CD4-positive, alpha-beta T cell (primary cell): ENCODE data around the gene CD82. TPM values are rescaled to one million over a fixed set of nuclear protein-coding genes. Genes with fewer than 3 reads are reported as not detected.

ENCODE experiments used
- ATAC-seq: fragments of 200-7000 bp; cut with Tn5 transposase; one replicate; pipeline ENCODE4 v1.10.0; 2022; ENCODE audit warnings: mild to moderate bottlenecking; ENCODE audit not compliant: poor library complexity
- CTCF ChIA-PET: fragments of 350-600 bp; sonication (Branson Sonifier 250); formaldehyde crosslinking; loops from one replicate; lab custom pipeline; 2021; ENCODE audit warnings: antibody characterized with exemption, inconsistent platforms; lab: Charles Lee
- POLR2A ChIA-PET: fragments of 350-600 bp; sonication (Branson Sonifier 250); formaldehyde crosslinking; loops from one replicate; lab custom pipeline; 2021; ENCODE audit warnings: antibody characterized with exemption, inconsistent platforms; lab: Charles Lee
- DNase-seq, 14 experiments: peaks; one replicate each; pipeline ENCODE4 v3.0.0-alpha.2; 2013 to 2020; ENCODE audit warnings: mixed read lengths in 2 of 14
- H3K27ac ChIP-seq, 2 donors: one replicate each; pipeline versions ENCODE4 v1.5.1 to v1.7.0; 2013; ENCODE audit warnings: low read length in 2 of 2, low read depth in 1 of 2, mild to moderate bottlenecking in 1 of 2
- H3K27me3 ChIP-seq, 2 experiments: 1 replicate in 1 of 2; 2 replicates in 1 of 2; pipeline versions ENCODE4 v1.6.1 to v1.7.0; 2013; ENCODE audit warnings: low read length in 2 of 2, control low read depth in 1 of 2, mild to moderate bottlenecking in 1 of 2, moderate library complexity in 1 of 2; ENCODE audit not compliant: insufficient read depth in 2 of 2, control insufficient read depth in 1 of 2
- H3K36me3 ChIP-seq: one replicate; pipeline ENCODE4 v1.6.1; 2013; ENCODE audit warnings: low read length, control low read depth; ENCODE audit not compliant: insufficient read depth
- H3K4me1 ChIP-seq: one replicate; pipeline ENCODE4 v1.6.1; 2013; ENCODE audit warnings: low read length, control low read depth; ENCODE audit not compliant: insufficient read depth
- H3K4me3 ChIP-seq: one replicate; pipeline ENCODE4 v1.5.1; 2013; ENCODE audit warnings: mild to moderate bottlenecking, low read length, moderate library complexity
- H3K9me3 ChIP-seq, 2 experiments: 1 replicate in 1 of 2; 2 replicates in 1 of 2; pipeline versions ENCODE4 v1.6.1 to v1.7.0; 2013; ENCODE audit warnings: low read length in 2 of 2, mild to moderate bottlenecking in 2 of 2, control low read depth in 1 of 2, moderate library complexity in 1 of 2; ENCODE audit not compliant: control insufficient read depth in 1 of 2, insufficient read depth in 1 of 2
- H3K27ac Mint-ChIP-seq: one replicate; pipeline ENCODE4 v1.8.0; 2020; ENCODE audit warnings: mixed read lengths
- H3K27me3 Mint-ChIP-seq: one replicate; pipeline ENCODE4 v1.8.0; 2021; ENCODE audit warnings: mixed read lengths
- H3K36me3 Mint-ChIP-seq: one replicate; pipeline ENCODE4 v1.8.0; 2021; ENCODE audit warnings: low read depth, mixed read lengths
- H3K4me1 Mint-ChIP-seq: one replicate; pipeline ENCODE4 v1.8.0; 2021; ENCODE audit warnings: low read depth, mixed read lengths
- H3K4me3 Mint-ChIP-seq: one replicate; pipeline ENCODE4 v1.8.0; 2020; ENCODE audit warnings: mild to moderate bottlenecking, mixed read lengths
- H3K9me3 Mint-ChIP-seq: one replicate; pipeline ENCODE4 v1.8.0; 2020; ENCODE audit warnings: mixed read lengths
- intact Hi-C, 2 experiments: fragments of 100-400 bp; cut with DNase I in 1 of 2; cut with micrococcal nuclease in 1 of 2; formaldehyde crosslinking; loops; one replicate each; pipeline versions ENCODE4 v1.15.1 to v1.9.0; 2023 to 2025; cut with DNase I, micrococcal nuclease
- total RNA-seq, 174 experiments: library from RNA in 2 of 174; stranded (reverse) in 2 of 174; gene quantifications; one replicate each; pipeline ENCODE4 v1.2.3 and lab custom pipeline; 2021 to 2026
- TF ChIP-seq, protein P1 (sequence below): fragments of 200-600 bp; IDR thresholded peaks from one replicate; pipeline ENCODE4 v1.8.0; 2022; ENCODE audit warnings: antibody characterized with exemption, mild to moderate bottlenecking

The CD82 gene
- total RNA-seq, 2 experiments from 2014 or later, result 33.8 to 37.3 TPM

DNA sequence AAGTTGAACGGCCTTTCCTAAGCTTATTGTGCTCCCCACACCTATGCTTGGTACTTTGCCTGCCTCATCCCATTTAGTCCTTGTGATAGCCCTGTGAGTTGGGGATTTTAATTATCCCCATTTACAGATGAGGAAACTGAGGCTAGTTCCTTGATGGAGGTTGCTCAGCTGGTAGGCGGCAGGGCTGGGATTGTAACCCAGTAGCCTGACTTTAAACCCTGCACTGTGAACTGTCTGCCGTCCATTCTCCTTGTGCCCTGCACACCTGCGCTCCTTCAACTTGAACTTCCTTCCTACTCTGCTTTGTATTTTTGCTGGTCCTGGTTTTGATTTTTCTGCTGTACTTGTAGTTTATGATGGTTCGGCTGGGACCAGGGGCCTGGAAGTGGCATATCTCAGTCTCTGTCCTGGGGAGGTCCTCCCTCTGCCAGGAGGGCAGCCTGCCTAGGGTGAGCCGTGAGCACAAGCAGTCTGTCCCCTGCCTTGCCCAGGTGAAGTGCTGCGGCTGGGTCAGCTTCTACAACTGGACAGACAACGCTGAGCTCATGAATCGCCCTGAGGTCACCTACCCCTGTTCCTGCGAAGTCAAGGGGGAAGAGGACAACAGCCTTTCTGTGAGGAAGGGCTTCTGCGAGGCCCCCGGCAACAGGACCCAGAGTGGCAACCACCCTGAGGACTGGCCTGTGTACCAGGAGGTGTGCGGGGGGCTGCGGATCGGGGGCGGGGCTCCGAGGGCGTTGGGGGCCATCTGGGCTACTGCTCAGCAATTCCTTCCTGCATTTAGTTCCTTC lies 52.4 kb downstream of the CD82 start:
- POLR2A ChIA-PET, result interaction anchor here (0.8 to 1.2 kb wide), 3 partner anchors 53 to 61 kb away, joined by 3 to 4 read pairs (median 3); no protein-coding TSS in a partner anchor

DNA sequence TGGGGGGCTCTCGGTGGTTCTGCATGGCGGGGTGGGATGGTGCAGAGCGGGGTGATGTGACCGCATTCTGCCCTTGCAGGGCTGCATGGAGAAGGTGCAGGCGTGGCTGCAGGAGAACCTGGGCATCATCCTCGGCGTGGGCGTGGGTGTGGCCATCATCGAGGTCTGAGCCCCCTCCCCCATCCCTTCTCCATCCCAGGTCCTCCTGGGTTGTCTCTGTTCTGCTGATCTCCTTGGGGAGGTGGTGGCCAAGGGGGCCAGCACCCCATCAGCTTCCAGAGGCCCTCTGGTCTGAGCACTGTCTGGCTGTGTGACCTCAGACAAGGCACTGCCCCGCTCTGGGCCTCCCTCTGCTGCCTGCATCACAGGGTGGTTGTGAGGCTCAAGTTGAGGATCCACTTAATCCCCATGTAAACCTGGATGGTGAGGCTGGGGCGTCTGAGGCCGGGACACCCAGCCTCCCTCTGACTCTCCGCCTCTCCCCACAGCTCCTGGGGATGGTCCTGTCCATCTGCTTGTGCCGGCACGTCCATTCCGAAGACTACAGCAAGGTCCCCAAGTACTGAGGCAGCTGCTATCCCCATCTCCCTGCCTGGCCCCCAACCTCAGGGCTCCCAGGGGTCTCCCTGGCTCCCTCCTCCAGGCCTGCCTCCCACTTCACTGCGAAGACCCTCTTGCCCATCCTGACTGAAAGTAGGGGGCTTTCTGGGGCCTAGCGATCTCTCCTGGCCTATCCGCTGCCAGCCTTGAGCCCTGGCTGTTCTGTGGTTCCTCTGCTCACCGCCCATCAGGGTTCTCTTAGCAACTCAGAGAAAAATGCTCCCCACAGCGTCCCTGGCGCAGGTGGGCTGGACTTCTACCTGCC lies 53.3 kb downstream of the CD82 start:
- Mint-ChIP-seq H3K9me3 (no peaks in the 10 kb centered on the region), H3K36me3 (peaks cover 44% of the 10 kb centered on the region), H3K27ac (no peak overlapping the region), H3K27me3 (no peaks in the 10 kb centered on the region), H3K4me1 (peaks cover 46% of the 10 kb centered on the region), H3K4me3 (no peak overlapping the region)
- TF ChIP-seq, protein P1, sequence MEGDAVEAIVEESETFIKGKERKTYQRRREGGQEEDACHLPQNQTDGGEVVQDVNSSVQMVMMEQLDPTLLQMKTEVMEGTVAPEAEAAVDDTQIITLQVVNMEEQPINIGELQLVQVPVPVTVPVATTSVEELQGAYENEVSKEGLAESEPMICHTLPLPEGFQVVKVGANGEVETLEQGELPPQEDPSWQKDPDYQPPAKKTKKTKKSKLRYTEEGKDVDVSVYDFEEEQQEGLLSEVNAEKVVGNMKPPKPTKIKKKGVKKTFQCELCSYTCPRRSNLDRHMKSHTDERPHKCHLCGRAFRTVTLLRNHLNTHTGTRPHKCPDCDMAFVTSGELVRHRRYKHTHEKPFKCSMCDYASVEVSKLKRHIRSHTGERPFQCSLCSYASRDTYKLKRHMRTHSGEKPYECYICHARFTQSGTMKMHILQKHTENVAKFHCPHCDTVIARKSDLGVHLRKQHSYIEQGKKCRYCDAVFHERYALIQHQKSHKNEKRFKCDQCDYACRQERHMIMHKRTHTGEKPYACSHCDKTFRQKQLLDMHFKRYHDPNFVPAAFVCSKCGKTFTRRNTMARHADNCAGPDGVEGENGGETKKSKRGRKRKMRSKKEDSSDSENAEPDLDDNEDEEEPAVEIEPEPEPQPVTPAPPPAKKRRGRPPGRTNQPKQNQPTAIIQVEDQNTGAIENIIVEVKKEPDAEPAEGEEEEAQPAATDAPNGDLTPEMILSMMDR, result no peak
- no peaks in the 10 kb centered on the region for H3K27me3 ChIP-seq
- peaks cover 61% of the 10 kb centered on the region for H3K36me3 ChIP-seq
- H3K27ac ChIP-seq, result no peak overlapping the region
- ATAC-seq (no peak), DNase-seq (peak in 2 of 14 experiments; percentile 1 to 26)
- POLR2A ChIA-PET, result no interaction called here
- peaks cover 58% of the 10 kb centered on the region for H3K4me1 ChIP-seq
- no peaks in the 10 kb centered on the region for H3K9me3 ChIP-seq
- intact Hi-C loops, result loop anchor here in 1 of 2 experiments (10.0 kb wide), 2 partner anchors 334 to 716 kb away; no protein-coding TSS in a partner anchor
- H3K4me3 ChIP-seq, result no peak overlapping the region
- CTCF ChIA-PET, result no interaction called here

More for the DNA sequence above, 52.4 kb downstream of the CD82 start:
- intact Hi-C loops, result loop anchor here (1.0 to 10.0 kb wide), 3 partner anchors 62 to 717 kb away; no protein-coding TSS in a partner anchor
- no peaks in the 10 kb centered on the region for H3K9me3 Mint-ChIP-seq
- no peak overlapping the region for H3K4me3 ChIP-seq
- no peak overlapping the region for H3K4me3 Mint-ChIP-seq
- no peaks in the 10 kb centered on the region for H3K27me3 ChIP-seq
- H3K36me3 ChIP-seq, result peaks cover 63% of the 10 kb centered on the region
- H3K27ac ChIP-seq, result no peak overlapping the region
- peaks cover 58% of the 10 kb centered on the region for H3K4me1 ChIP-seq
- no peaks in the 10 kb centered on the region for H3K27me3 Mint-ChIP-seq
- H3K9me3 ChIP-seq, result no peaks in the 10 kb centered on the region
- H3K27ac Mint-ChIP-seq, result no peak overlapping the region
- DNase-seq, result peak in 2 of 14 experiments; percentile 3 to 30
- peaks cover 44% of the 10 kb centered on the region for H3K36me3 Mint-ChIP-seq
- TF ChIP-seq, protein P1, result no peak
- CTCF ChIA-PET, result interaction anchor here (0.7 to 2.3 kb wide), 13 partner anchors 13 to 525 kb away, joined by 4 to 168 read pairs (median 5); partner anchors contain the start of gene CD82
- peaks cover 45% of the 10 kb centered on the region for H3K4me1 Mint-ChIP-seq
- ATAC-seq, result no peak

DNA sequence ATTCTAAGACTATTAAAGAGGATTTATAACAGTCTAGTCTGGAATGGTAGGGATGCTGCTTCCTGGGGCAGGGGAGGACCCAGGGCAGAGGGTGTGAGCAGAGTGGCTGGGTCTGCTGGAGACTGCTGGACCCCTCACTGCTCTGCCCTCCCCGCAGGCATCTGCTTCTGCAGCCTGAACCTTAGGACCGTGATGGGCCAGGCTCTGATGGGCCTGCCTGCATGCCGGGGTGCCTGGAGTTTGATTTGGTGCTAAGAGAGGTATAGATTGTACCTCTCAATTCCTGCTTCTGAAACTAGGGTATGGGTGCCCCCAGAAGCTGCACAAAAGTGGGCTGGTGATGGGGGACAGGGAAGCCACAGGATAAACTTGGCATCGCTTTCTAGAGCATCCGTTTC lies 54.9 kb downstream of the CD82 start:
- no peaks in the 10 kb centered on the region for H3K9me3 ChIP-seq
- peaks cover 47% of the 10 kb centered on the region for H3K4me1 ChIP-seq
- no peak overlapping the region for H3K4me3 ChIP-seq
- CTCF ChIA-PET, result interaction anchor here (1.0 kb wide), 1 partner anchor 291 kb away, joined by 3 read pairs; no protein-coding TSS in a partner anchor
- no peak for ATAC-seq
- no peaks in the 10 kb centered on the region for H3K27me3 Mint-ChIP-seq
- peaks cover 55% of the 10 kb centered on the region for H3K36me3 ChIP-seq
- POLR2A ChIA-PET, result no interaction called here
- TF ChIP-seq, protein P1, result no peak
- H3K9me3 Mint-ChIP-seq, result no peaks in the 10 kb centered on the region
- no peak overlapping the region for H3K27ac Mint-ChIP-seq
- no peak overlapping the region for H3K4me3 Mint-ChIP-seq
- H3K27me3 ChIP-seq, result no peaks in the 10 kb centered on the region
- H3K27ac ChIP-seq, result no peak overlapping the region
- DNase-seq, result peak in 2 of 14 experiments; percentile 0 to 10
- H3K36me3 Mint-ChIP-seq, result peaks cover 30% of the 10 kb centered on the region
- intact Hi-C loops, result loop anchor here (2.0 to 5.0 kb wide), 3 partner anchors 107 to 272 kb away; partner anchors contain the start of gene TSPAN18 (in 1 of the 2)
- peaks cover 38% of the 10 kb centered on the region for H3K4me1 Mint-ChIP-seq
